ENCODE results near the gene CRYGB.

DNA sequence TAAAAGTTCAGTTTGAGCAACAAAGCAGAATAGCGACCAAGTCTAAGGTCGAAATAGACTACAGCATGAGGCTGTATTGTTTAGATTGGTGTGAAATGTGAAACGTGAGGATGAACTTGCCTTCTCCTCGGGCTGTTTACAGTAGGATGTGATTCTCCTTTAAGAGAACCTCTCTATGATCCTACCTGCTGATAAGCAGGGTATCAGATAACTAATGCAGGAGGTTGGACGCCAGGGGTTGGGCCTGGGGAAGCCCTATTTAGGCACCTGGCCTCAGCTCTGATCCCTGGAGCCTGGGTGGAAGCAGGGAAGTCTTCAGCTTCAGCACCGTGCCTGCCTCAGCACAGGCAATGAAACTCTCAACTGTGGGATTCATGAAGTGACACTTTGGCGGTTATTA lies 33.0 kb downstream of the CRYGB start:
- no peak for TF ChIP-seq CTCF (IDR thresholded peaks at IDR 0.05)
- TF ChIP-seq POLR2A (IDR thresholded peaks at IDR 0.05), result no peak
- TF ChIP-seq POLR2AphosphoS5 (IDR thresholded peaks at IDR 0.05), result no peak
